ENCODE measurements around the gene RAB8B. TPM values are rescaled to one million over a fixed set of nuclear protein-coding genes. Genes with fewer than 3 reads are reported as not detected.

The RAB8B gene
- polyA plus RNA-seq, 3 donors, result 22.0 to 77.3 (median 58.9) TPM

- H3K9me3 Mint-ChIP-seq, result no peaks in the 10 kb centered on the region
- Histone ChIP-seq H3K4me1 (ENCODE audit: control insufficient read depth in 1 of 2, insufficient read depth in 2 of 2, low read length in 2 of 2) (peaks cover 49 to 66% of the 10 kb centered on the region in 2 donors), H3K36me3 (replicated peaks in 1 of 2; ENCODE audit: control insufficient read depth in 1 of 2, insufficient read depth in 2 of 2, low read length in 2 of 2) (peaks cover 8 to 34% of the 10 kb centered on the region in 2 donors), H3K9ac (ENCODE audit: insufficient read depth, low read length, poor library complexity, severe bottlenecking) (no peak overlapping the region), H3K4me2 (replicated peaks; ENCODE audit: extremely low read depth, low read length, poor library complexity, severe bottlenecking) (peak overlapping the region; percentile 50), H3K27ac (ENCODE audit: low read depth in 1 of 2, low read length in 2 of 2) (peak overlapping the region; percentile 30 to 69), H3K79me2 (ENCODE audit: insufficient read depth, low read length) (peaks cover 94% of the 10 kb centered on the region), H3K27me3 (ENCODE audit: control insufficient read depth in 2 of 2, insufficient read depth in 2 of 2, low read length in 2 of 2) (no peaks in the 10 kb centered on the region), H3K9me3 (replicated peaks in 1 of 2; ENCODE audit: control insufficient read depth in 1 of 2, insufficient read depth in 1 of 2, low read length in 2 of 2) (no peaks in the 10 kb centered on the region), H4K20me1 (ENCODE audit: insufficient read depth, low read length) (peaks cover 78% of the 10 kb centered on the region), H3K4me3 (replicated peaks in 1 of 3; ENCODE audit: low read depth in 2 of 3, low read length in 3 of 3) (peak overlapping the region in 1 of 3 experiments; percentile 36), H2AFZ (ENCODE audit: insufficient read depth, low read depth, low read length, poor library complexity, severe bottlenecking) (no peak overlapping the region)
- peak overlapping the region; percentile 41 to 92 (median 77) for H3K27ac Mint-ChIP-seq
- intact Hi-C loops (cut with micrococcal nuclease), result no loop called here
- H3K27me3 Mint-ChIP-seq (ENCODE audit: low read depth in 3 of 3), result no peaks in the 10 kb centered on the region
- peaks cover 31 to 39% of the 10 kb centered on the region in 2 donors for H3K36me3 Mint-ChIP-seq
- TF ChIP-seq CTCF (IDR thresholded peaks at IDR 0.05), result no peak
- 46% methylated on average over 3 of the region's 3 CpGs for WGBS (ENCODE audit: insufficient coverage)
- peak in 2 of 3 donors; percentile 50 to 77 for DNase-seq
- peaks cover 68% of the 10 kb centered on the region for H3K4me1 Mint-ChIP-seq
- H3K4me3 Mint-ChIP-seq, result no peak overlapping the region
Observed at GRCh38 chr15:63221346-63221745, 31.9 kb downstream of the RAB8B start.

GRCh38 chr15:63223463-63223862 is 34.1 kb downstream of the RAB8B start:
- Histone ChIP-seq H3K4me2 (replicated peaks; ENCODE audit: extremely low read depth, low read length, poor library complexity, severe bottlenecking) (no peak overlapping the region), H2AFZ (ENCODE audit: insufficient read depth, low read depth, low read length, poor library complexity, severe bottlenecking) (no peak overlapping the region), H3K27me3 (ENCODE audit: control insufficient read depth in 2 of 2, insufficient read depth in 2 of 2, low read length in 2 of 2) (no peaks in the 10 kb centered on the region), H3K79me2 (ENCODE audit: insufficient read depth, low read length) (peaks cover 95% of the 10 kb centered on the region), H3K4me1 (ENCODE audit: control insufficient read depth in 1 of 2, insufficient read depth in 2 of 2, low read length in 2 of 2) (peaks cover 46 to 66% of the 10 kb centered on the region in 2 donors), H3K4me3 (replicated peaks in 1 of 3; ENCODE audit: low read depth in 2 of 3, low read length in 3 of 3) (no peak overlapping the region), H3K36me3 (replicated peaks in 1 of 2; ENCODE audit: control insufficient read depth in 1 of 2, insufficient read depth in 2 of 2, low read length in 2 of 2) (peaks cover 8 to 39% of the 10 kb centered on the region in 2 donors), H3K9ac (ENCODE audit: insufficient read depth, low read length, poor library complexity, severe bottlenecking) (no peak overlapping the region), H4K20me1 (ENCODE audit: insufficient read depth, low read length) (peaks cover 82% of the 10 kb centered on the region), H3K27ac (ENCODE audit: low read depth in 1 of 2, low read length in 2 of 2) (no peak overlapping the region), H3K9me3 (replicated peaks in 1 of 2; ENCODE audit: control insufficient read depth in 1 of 2, insufficient read depth in 1 of 2, low read length in 2 of 2) (no peaks in the 10 kb centered on the region)
- no peak for DNase-seq
- WGBS (ENCODE audit: insufficient coverage), result no CpG with 5 or more reads among the region's 6 CpGs
- intact Hi-C loops (cut with micrococcal nuclease), result no loop called here
- TF ChIP-seq CTCF (IDR thresholded peaks at IDR 0.05), result no peak
- H3K4me1 Mint-ChIP-seq, result peaks cover 72% of the 10 kb centered on the region
- H3K9me3 Mint-ChIP-seq, result no peaks in the 10 kb centered on the region
- peak overlapping the region in 3 of 7 donors; percentile 10 to 33 (median 20) for H3K27ac Mint-ChIP-seq
- H3K36me3 Mint-ChIP-seq, result peaks cover 38 to 52% of the 10 kb centered on the region in 2 donors
- H3K4me3 Mint-ChIP-seq, result no peak overlapping the region
- no peaks in the 10 kb centered on the region for H3K27me3 Mint-ChIP-seq (ENCODE audit: low read depth in 3 of 3)
